Nephron (organoid): ENCODE data around the gene ZMIZ1.

Source experiments
- H3K27ac Mint-ChIP-seq, 3 experiments: 2 replicates each; pipeline ENCODE4 v1.8.0; 2020; ENCODE audit warnings: mixed read lengths in 3 of 3, mild to moderate bottlenecking in 2 of 3, moderate library complexity in 1 of 3
- H3K27me3 Mint-ChIP-seq: 2 replicates; pipeline ENCODE4 v1.8.0; 2021; ENCODE audit warnings: low read depth, mild to moderate bottlenecking, moderate library complexity, mixed read lengths
- H3K36me3 Mint-ChIP-seq: 2 replicates; pipeline ENCODE4 v1.8.0; 2020; ENCODE audit warnings: low read depth, mixed read lengths
- H3K4me1 Mint-ChIP-seq: 2 replicates; pipeline ENCODE4 v1.8.0; 2020; ENCODE audit warnings: mixed read lengths
- H3K4me3 Mint-ChIP-seq, 3 experiments: 2 replicates each; pipeline ENCODE4 v1.8.0; 2020; ENCODE audit warnings: mild to moderate bottlenecking in 3 of 3, mixed read lengths in 3 of 3, moderate library complexity in 2 of 3
- H3K9me3 Mint-ChIP-seq: 2 replicates; pipeline ENCODE4 v1.8.0; 2020; ENCODE audit warnings: mixed read lengths
- TF ChIP-seq, protein P1 (sequence below), 3 experiments: fragments of 200-600 bp; sonication (generic); IDR thresholded peaks; one replicate each; pipeline ENCODE4 v1.5.0; 2021; ENCODE audit warnings: antibody characterized with exemption in 3 of 3; ENCODE audit not compliant: unreplicated experiment in 3 of 3

ZMIZ1 gene

DNA sequence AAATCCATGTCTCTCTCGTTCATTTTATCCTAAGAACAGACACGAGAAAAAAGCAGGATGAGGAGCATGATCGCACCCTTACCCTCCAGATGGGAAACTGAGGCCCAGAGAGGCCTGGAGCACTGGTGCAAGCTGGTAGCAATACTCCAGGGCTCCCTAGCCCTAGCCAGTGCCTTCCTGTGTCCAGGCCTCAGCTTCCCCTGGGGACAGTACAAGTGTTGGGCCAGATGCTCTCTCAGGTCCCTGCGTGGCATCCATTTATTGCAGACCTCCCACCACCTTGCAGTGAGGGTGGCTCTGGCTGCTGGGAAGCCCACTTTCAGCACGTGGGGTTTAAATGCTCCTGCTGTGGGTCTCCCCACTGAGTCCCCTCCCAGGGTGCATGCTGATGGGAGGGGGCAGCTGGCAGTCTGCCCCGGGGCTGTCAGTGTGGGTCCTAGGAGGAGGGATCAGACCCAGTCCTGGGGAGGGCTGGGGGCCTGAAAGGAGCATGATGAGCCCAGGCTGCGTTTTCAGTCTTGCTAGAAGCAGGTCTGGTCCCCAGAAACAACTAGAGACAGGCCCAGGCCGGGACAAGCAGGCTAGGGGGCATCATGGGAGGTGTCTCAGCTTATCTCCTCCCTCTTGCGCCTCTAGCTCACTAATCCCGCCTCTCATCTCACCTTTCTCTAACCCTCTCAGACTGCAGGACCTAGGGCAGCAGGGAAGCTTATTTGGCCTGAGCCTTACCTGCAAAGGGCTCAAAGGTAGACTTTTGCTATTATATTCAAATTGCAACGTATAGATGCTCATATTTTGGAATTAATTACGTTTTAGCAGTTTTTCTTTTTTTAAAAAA lies 277.8 kb downstream of the ZMIZ1 start:
- Mint-ChIP-seq H3K36me3 (peaks cover 9% of the 10 kb centered on the region), H3K4me3 (peak overlapping the region; percentile 54 to 72 (median 72)), H3K27me3 (peaks cover 4% of the 10 kb centered on the region), H3K27ac (no peak overlapping the region), H3K4me1 (peaks cover 17% of the 10 kb centered on the region), H3K9me3 (no peaks in the 10 kb centered on the region)
- TF ChIP-seq, protein P1, sequence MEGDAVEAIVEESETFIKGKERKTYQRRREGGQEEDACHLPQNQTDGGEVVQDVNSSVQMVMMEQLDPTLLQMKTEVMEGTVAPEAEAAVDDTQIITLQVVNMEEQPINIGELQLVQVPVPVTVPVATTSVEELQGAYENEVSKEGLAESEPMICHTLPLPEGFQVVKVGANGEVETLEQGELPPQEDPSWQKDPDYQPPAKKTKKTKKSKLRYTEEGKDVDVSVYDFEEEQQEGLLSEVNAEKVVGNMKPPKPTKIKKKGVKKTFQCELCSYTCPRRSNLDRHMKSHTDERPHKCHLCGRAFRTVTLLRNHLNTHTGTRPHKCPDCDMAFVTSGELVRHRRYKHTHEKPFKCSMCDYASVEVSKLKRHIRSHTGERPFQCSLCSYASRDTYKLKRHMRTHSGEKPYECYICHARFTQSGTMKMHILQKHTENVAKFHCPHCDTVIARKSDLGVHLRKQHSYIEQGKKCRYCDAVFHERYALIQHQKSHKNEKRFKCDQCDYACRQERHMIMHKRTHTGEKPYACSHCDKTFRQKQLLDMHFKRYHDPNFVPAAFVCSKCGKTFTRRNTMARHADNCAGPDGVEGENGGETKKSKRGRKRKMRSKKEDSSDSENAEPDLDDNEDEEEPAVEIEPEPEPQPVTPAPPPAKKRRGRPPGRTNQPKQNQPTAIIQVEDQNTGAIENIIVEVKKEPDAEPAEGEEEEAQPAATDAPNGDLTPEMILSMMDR (IDR thresholded peaks at IDR 0.05; ENCODE audit: unreplicated experiment in 3 of 3) = no peak

DNA sequence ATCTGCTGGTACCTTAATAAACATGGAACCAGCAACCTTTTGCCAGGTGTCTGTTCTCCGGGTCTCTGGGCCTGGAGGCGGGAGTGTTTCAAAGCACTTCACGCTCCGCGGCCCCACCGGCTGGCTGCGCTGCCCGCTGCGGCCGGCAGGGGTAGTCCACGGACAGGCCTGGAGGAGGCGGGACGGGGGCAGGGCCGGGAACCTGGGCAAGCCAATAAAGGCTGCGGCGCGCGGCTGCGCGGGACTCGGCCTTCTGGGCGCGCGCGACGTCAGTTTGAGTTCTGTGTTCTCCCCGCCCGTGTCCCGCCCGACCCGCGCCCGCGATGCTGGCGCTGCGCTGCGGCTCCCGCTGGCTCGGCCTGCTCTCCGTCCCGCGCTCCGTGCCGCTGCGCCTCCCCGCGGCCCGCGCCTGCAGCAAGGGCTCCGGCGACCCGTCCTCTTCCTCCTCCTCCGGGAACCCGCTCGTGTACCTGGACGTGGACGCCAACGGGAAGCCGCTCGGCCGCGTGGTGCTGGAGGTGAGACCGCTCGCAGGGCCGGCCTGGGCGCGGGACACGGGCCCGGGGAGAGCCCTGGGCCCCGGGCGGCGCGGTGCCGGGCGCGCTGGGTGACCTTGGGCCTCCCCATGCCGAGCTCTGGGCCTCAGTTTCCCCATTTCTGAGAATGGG lies 278.6 kb downstream of the ZMIZ1 start, which contains the start of gene PPIF:
Gene PPIF, plus strand, starts transcription at position 244 of the 668 bp plus-strand sequence. Its CDS starts 80 bp downstream, at position 324.
- peaks cover 17% of the 10 kb centered on the region for H3K36me3 Mint-ChIP-seq
- peak within 1 kb of the TSS; percentile 27 to 52 (median 37) for H3K27ac Mint-ChIP-seq
- TF ChIP-seq, protein P1 (IDR thresholded peaks at IDR 0.05; ENCODE audit: unreplicated experiment in 3 of 3) = peak; percentile 98 to 99 (median 98)
- H3K4me1 Mint-ChIP-seq = peaks cover 17% of the 10 kb centered on the region
- H3K27me3 Mint-ChIP-seq = peaks cover 4% of the 10 kb centered on the region
- H3K9me3 Mint-ChIP-seq = no peaks in the 10 kb centered on the region
- H3K4me3 Mint-ChIP-seq = peak within 1 kb of the TSS; percentile 81 to 85 (median 83)

DNA sequence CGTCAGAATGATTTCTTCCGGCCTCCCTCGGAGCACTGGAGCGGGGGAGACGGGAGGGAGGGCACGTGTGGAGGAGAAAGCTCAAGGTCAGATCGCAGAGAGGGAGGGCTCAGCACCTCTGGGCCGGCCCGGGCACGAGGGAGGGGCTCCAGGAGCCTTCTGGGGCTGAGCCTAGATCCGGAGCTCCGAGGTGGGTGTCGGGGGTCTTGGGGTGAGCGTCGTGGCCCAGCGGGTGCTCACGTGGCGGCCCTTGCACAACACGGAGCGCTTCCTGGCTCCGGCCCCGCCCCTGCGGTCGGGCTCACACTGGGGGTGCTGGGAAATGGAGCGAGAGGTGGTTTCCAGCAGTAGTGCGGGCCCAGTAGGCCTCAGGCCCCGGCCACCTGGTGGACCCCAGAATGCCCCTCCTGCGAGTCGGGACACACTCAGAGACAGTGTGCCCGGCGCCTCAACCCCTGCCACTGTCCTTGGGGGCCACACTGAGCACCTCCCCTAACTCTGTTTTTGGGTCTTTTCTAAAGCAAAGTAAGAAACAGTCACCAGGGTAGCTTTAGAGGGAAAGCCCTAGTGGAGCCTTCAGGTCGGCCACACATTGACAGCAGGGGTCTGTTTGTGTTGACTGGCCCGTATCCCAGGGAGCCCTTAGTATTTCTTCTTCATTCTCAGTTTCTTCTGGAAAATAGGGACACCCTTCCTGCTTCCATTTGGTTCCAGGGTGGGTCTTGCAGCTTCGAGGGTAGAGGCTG lies 279.3 kb downstream of the ZMIZ1 start:
- Mint-ChIP-seq H3K27ac (peak overlapping the region; percentile 37 to 60 (median 52)), H3K36me3 (peaks cover 20% of the 10 kb centered on the region)

GRCh38 chr10:79348640-79348988 lies 279.8 kb downstream of the ZMIZ1 start:
- Mint-ChIP-seq H3K27ac (peak overlapping the region; percentile 37 to 60 (median 52)), H3K4me3 (peak overlapping the region; percentile 81 to 85 (median 83)), H3K4me1 (peaks cover 17% of the 10 kb centered on the region), H3K36me3 (peaks cover 25% of the 10 kb centered on the region), H3K27me3 (peaks cover 4% of the 10 kb centered on the region), H3K9me3 (no peaks in the 10 kb centered on the region)
- TF ChIP-seq, protein P1 (IDR thresholded peaks at IDR 0.05; ENCODE audit: unreplicated experiment in 3 of 3) = no peak

More for the DNA sequence above, 279.3 kb downstream of the ZMIZ1 start:
- peak overlapping the region; percentile 81 to 85 (median 83) for H3K4me3 Mint-ChIP-seq
- TF ChIP-seq, protein P1 (IDR thresholded peaks at IDR 0.05; ENCODE audit: unreplicated experiment in 3 of 3) = no peak
- peaks cover 4% of the 10 kb centered on the region for H3K27me3 Mint-ChIP-seq
- H3K4me1 Mint-ChIP-seq = peaks cover 17% of the 10 kb centered on the region
- no peaks in the 10 kb centered on the region for H3K9me3 Mint-ChIP-seq

DNA sequence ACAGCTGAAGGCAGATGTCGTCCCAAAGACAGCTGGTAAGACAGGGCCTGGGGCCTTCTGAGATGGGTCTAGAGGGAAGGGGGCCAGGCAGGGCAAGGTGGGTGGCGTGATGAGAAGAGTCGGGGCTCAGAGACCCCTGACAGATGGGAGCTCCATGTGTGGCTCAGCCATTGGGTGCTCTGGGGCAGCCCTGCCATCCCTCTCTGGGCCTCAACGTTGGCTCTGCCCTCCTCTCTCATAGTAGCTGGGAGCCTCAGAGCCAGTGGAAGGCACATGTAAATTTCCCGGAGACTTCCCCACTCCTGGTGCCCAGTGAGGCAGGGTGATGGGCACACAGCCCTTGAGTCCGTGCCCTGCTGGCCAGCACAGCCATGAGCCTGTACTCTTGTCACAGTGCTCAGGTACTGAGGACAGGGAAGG lies 280.3 kb downstream of the ZMIZ1 start:
- TF ChIP-seq, protein P1 (IDR thresholded peaks at IDR 0.05; ENCODE audit: unreplicated experiment in 3 of 3) = no peak
- peak overlapping the region in 1 of 3 experiments; percentile 60 for H3K27ac Mint-ChIP-seq
- H3K4me3 Mint-ChIP-seq = peak overlapping the region; percentile 81 to 85 (median 83)
- peaks cover 17% of the 10 kb centered on the region for H3K4me1 Mint-ChIP-seq
- peaks cover 30% of the 10 kb centered on the region for H3K36me3 Mint-ChIP-seq
- H3K27me3 Mint-ChIP-seq = peaks cover 4% of the 10 kb centered on the region
- H3K9me3 Mint-ChIP-seq = no peaks in the 10 kb centered on the region
